ENCODE results near the gene POU3F1.

The POU3F1 gene

DNA sequence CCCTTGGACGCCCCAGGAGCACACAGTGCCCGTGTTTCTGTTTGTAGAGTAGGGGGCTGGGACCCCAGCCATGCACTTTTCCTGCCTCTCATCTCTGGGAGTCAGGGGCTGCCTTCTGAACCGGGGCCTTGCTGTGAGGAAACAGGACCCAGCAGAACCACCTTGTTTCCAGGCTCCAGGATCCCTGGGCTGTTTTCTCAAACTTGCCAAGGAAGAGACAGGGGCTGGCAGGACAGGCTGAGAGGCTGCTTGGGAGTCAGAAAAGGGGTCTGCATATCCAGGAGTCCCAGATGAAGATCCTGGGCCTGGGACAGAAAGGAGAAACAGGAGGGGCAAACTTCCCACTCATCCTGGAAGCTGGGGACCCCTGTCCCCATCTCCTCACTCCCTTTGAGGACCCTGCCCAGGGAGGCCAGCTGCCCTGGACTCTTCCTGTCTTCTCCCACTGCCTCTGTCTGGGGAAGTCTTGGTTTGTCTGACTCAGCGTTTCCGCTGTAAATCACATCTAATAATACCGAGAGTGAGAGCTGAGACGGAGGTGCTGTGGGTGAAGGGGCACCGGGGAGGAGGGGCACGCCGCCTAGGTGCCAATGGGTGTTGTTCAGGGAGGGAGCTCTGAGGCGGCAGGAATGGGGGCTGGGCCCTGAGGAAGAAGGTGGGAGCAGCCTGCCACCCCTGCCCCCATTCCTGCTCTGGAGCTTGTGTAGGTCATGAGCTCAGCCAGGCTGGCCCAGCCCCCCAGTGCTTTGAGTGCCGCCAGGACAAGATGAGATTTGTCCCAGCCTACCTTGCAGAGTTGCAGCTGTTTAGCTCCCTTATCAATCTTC lies 16.7 kb downstream of the POU3F1 start:
- in situ Hi-C loops (cut with MboI; ENCODE audit: low sequenced_read_pairs), result loop anchor here (25.0 kb wide), 1 partner anchor 557 kb away; no protein-coding TSS in a partner anchor

GRCh38 chr1:38029081-38029681 lies 17.4 kb downstream of the POU3F1 start:
- in situ Hi-C loops (cut with MboI; ENCODE audit: low sequenced_read_pairs), result loop anchor here (25.0 kb wide), 1 partner anchor 558 kb away; no protein-coding TSS in a partner anchor

DNA sequence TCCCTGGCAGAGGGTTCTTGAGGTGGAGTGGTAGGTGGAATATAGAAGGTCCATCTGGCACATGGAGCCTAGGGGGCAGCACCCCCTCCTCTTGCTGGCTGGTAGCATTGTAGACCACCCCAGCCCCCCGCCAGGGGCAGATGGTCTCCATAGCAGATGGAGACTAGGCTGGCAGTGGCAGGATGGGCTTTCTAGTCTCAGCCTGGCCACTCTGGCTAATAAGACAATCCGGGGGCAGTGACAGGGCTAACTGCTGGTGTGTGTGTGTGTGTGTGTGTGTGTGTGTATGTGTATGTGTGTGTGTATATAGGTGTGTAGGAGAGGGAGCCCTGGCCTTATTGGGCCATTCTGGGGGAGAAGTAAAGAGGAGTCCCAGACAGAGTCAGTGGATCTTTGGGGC lies 17.9 kb downstream of the POU3F1 start:
- in situ Hi-C loops (cut with MboI; ENCODE audit: low sequenced_read_pairs), result loop anchor here (25.0 kb wide), 1 partner anchor 559 kb away; no protein-coding TSS in a partner anchor

GRCh38 chr1:38028105-38028591 lies 18.4 kb downstream of the POU3F1 start:
- in situ Hi-C loops (cut with MboI; ENCODE audit: low sequenced_read_pairs), result loop anchor here (25.0 kb wide), 1 partner anchor 559 kb away; no protein-coding TSS in a partner anchor

DNA sequence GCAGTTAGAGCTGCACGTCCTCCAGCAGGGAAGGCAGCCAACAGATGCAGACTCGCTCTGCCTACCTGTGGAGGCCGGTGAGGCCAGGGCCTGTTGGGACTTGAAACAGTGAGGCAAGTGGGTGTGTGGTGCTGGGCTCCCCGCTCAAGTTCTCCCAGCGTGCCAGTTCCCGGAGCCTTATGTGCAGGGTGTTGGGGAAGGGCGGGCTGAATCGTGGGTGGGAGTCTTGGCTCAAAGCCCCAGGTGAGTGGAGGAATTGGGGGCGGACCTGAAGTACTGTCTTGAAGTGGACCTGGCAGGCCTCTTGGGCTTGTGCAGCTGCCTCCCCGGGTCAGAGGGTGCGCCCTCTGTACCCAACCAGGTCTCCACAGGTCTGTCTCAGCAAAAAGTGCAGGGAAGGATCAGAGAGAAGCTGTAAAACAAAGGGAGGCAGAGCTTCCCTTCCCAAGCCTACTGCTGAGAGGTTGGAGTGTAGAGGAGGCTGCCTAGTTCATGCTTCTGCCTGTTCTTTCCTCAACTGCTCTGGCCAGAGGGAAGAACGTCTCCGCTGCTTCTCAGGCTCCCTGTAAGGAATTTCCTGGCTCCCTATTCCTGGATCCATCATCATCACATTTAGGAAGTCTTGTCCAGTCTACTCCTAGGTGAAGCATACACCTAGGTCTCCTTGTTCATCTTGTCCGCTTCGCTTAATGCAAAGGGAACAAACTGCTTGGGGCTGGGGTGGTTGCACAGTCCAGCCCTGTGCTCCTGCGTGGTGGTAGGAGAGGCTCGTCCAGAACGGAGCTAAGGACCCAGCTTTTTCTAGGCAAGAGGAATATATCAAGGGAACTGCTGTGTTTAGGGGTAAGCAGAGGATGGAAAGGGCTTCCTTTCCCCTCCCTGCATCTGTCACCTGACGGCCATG lies 19.1 kb downstream of the POU3F1 start:
- in situ Hi-C loops (cut with MboI; ENCODE audit: low sequenced_read_pairs), result loop anchor here (25.0 kb wide), 1 partner anchor 560 kb away; no protein-coding TSS in a partner anchor

DNA sequence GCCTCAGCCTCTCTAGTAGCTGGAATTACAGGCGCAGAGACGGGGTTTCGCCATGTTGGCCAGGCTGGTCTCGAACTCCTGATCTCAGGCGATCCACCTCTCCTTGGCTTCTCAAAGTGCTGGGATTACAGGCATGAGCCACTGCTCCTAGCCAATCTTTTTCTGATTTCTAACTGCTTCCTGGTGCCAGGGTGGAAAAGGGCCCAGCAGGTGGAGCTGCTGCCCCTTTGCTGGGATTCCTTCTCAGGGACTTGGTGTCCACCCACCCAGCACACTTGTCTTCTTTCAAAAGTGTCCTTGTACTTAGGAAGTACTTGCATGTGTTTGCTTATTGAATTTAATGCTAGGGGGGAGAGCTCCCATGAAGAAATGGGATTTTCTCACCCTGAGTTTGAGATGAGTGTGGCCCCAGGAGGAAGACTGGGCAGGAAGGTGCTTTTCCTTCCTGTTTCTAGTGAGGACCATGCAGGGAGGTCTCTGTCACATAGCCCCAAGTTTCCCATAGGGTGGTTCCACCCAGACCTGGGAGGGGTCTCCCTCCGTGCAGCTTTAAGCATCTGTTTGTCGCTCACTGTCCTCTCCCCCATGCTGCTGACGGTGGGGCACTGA lies 19.9 kb downstream of the POU3F1 start:
- in situ Hi-C loops (cut with MboI; ENCODE audit: low sequenced_read_pairs), result loop anchor here (25.0 kb wide), 1 partner anchor 561 kb away; no protein-coding TSS in a partner anchor

DNA sequence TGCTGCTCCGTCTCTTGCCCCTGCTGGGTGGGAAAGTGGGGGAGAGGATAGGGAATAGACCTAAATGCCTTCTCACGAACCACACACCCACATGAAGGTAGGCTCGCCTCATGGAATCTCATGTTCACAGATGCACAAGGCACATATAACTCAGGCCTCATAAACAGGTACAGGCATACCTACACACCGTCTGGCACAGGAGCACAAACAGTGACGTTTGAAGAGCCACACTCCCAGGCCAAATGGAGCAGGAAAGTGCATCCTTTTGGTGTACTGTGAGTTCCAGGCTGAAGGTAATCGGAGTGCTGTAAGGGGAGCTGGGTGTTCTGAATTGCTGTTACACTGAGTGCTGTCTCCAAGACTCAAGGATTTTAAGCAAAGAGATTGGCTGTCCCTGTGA lies 20.9 kb downstream of the POU3F1 start:
- in situ Hi-C loops (cut with MboI; ENCODE audit: low sequenced_read_pairs), result loop anchor here (25.0 kb wide), 1 partner anchor 562 kb away; no protein-coding TSS in a partner anchor

DNA sequence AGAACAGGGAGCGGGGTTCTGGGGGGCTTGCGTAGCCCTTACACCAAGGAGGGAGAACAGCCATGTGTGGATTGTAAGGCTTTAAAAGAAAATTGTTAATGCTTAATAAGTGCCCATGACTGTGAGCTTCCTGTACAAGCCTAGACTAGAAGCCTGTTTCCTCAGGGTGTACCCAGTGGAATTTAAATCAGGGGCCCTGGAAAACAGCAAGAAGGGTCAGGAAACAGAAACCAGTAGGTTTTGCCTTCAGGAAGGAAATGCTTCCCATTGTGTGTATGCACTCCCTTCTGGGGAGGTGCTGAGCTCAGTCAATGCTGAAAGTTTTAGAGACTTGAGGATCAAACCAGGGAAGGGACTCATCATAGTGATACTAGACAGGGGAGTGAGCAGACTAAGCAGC lies 21.4 kb downstream of the POU3F1 start:
- in situ Hi-C loops (cut with MboI; ENCODE audit: low sequenced_read_pairs), result loop anchor here (25.0 kb wide), 1 partner anchor 562 kb away; no protein-coding TSS in a partner anchor

DNA sequence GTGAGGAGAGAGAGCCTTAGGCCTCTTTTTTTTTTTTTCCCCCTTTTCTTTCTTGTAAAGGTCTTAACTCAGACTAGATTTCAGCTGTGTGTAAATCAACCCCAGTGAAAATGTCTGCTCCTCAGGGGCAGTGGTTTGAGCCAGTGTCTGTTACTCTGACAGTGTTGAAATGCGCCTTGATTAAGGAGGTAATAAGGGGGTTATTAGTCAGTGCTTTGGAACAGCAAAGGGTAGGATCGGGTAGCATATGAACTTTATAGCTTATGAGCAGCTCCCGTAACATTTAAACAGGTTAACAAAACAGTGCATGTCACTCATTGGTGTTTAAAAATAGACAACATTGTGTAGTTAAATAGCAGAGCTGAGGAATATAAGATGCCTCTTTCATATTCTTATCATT lies 23.8 kb downstream of the POU3F1 start:
- in situ Hi-C loops (cut with MboI; ENCODE audit: low sequenced_read_pairs), result loop anchor here (25.0 kb wide), 1 partner anchor 814 kb away; no protein-coding TSS in a partner anchor

- in situ Hi-C loops (cut with MboI; ENCODE audit: low sequenced_read_pairs), result loop anchor here (25.0 kb wide), 1 partner anchor 815 kb away; no protein-coding TSS in a partner anchor
Observed at GRCh38 chr1:38021969-38022368, 24.6 kb downstream of the POU3F1 start.

DNA sequence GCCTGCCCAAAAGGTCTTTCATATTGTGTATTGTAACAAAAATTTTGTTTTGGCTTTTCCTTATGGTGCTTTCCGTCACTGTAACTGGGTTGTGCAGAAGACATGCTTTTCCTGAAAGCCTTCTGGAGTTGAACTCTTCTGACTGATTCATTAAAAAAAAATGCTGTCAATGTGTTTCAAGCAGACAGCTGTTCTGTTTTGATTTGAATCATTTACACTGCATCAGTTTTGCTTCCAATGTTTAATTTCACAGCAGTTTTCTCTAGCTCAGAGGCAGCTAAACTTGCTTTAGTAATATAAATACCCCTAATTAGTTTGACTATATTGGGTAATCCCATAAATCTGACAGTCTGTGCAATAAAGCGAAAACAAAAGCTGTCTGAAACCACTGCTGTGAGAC lies 26.2 kb downstream of the POU3F1 start:
- in situ Hi-C loops (cut with MboI; ENCODE audit: low sequenced_read_pairs), result loop anchor here (25.0 kb wide), 1 partner anchor 817 kb away; no protein-coding TSS in a partner anchor

DNA sequence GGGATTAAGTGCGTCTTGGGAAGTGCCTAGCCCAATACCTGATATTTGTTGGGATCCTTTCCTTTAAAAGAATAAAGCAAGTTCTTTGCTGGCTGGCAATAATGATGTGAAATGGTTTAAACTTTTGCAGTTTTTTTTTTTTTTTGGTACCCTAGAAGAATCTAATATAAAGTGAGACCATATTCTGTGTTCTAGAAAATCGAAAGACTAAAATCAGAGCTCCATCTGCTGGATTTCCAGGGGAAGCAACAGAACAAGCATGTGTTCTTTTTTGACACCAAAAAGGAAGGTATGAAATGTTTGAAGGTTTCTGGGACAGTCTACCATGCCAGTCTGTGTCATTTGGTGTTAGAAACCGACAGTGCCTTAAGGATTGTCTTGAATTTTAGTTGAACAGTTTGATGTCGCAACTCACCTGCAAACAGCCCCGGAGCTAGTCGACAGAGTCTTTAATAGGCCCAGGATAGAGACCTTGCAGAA lies 27.7 kb downstream of the POU3F1 start:
- in situ Hi-C loops (cut with MboI; ENCODE audit: low sequenced_read_pairs), result loop anchor here (25.0 kb wide), 1 partner anchor 818 kb away; no protein-coding TSS in a partner anchor

GRCh38 chr1:38015978-38016725 lies 30.4 kb downstream of the POU3F1 start:
- in situ Hi-C loops (cut with MboI; ENCODE audit: low sequenced_read_pairs), result loop anchor here (25.0 kb wide), 1 partner anchor 821 kb away; no protein-coding TSS in a partner anchor

DNA sequence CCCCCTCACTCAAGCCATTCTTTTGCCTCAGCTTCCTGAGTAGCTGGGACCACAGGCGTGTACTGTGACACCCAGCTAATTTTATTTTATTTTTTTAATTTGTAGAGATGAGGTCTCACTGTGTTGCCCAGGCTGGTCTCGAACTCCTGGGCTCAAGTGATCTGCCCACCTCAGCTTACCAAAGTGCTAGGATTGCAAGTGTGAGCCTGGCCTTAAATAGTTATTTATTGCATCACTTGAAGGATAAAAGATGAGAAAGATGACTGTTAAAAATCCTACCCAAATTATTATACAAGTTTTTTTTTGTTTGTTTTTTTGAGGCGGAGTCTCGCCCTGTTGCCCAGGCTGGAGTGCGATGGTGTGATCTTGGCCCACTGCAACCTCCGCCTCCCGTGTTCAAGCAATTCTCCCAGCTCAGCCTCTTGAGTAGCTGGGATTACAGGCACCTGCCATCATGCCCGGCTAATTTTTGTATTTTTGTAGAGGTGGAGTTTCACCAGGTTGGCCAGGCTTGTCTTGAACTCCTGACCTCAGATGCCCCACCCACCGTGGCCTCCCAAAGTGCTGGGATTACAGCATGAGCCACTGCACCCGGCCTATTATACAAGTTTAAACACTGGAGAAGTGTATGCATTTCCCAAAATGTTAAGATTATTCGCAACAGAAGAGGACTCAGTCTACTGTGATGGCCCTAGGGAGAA lies 31.7 kb downstream of the POU3F1 start:
- in situ Hi-C loops (cut with MboI; ENCODE audit: low sequenced_read_pairs), result loop anchor here (25.0 kb wide), 1 partner anchor 822 kb away; no protein-coding TSS in a partner anchor

DNA sequence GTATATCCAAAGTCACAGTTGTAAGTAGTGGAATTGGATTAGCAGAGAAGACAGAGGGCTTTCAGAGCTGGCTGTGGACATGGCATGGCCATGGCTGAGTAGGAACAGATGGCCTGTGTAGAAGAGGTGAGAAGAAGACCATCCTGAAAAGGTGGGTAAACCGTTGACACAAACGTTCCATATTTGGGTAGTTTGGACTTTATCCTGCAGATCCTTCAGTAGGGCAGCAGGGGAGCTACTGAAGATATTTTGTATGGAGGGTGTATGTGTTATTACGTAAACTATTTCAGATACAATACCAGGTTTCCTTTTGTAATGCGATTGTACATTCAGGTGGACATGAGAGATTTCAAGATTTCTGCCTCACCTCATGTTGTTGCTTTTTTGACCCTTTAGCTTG lies 32.4 kb downstream of the POU3F1 start:
- in situ Hi-C loops (cut with MboI; ENCODE audit: low sequenced_read_pairs), result loop anchor here (25.0 kb wide), 1 partner anchor 823 kb away; no protein-coding TSS in a partner anchor

DNA sequence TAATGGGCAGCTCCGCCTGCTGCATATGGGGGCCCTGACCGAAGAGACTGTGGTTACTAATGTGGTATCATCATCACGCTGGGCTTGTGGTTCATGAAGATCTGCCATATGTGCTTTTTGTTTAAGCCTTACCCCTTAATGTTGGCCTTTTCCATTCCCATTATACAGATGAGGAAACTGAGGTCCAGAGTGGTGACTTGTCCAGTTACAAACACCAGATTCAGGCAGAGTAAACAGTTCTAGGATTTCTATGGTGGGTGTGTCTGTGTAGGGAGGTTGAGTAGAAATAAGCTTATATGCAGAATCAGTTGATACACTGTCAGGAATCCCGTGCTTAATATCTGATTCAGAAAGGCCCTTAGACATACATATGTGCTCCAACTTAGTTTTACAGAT lies 33.4 kb downstream of the POU3F1 start:
- in situ Hi-C loops (cut with MboI; ENCODE audit: low sequenced_read_pairs), result loop anchor here (25.0 kb wide), 1 partner anchor 824 kb away; no protein-coding TSS in a partner anchor

DNA sequence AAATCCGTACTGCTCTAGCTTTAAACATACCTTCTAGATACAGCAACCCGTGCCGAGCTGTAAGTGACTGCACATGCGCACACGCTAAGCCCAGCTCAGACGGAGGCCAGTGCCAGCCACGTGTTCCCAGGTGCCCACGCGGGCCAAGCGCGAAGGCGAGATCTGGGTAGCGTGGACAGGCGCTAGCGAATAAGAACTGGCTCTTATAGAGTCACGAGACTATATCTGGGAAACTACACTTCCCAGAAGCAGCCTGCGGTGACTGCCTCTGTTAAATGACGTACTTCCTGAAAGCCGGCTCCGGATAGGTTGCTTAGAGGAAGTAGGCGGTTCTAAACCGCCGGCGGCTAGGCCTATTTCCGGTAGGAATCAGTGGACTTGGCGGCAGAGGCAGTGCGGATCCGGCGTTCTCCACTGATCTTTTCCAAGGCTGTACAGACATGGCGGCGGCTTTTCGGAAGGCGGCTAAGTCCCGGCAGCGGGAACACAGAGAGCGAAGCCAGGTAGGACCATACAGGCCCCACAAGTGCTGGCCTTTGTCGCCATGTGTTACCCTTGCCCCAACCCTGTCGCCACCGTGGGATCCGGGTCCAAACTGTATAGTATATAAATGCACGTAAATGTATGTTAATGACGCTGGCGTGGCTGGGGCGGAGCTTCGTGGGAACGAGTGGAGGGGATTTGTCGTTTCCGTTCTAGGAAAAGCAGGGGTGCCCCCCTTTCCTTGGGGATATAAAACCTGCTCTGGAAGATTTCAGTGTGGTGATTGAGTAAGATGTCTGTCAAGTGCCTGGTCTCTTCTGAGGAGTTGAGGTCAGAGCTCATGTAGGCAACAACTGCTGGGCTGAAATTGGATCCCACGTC lies 34.0 kb downstream of the POU3F1 start, which contains the start of gene UTP11:
TSS of gene UTP11 (plus strand) at position 372 of the 864 bp plus-strand sequence. CDS start at position 441, 69 bp downstream.
- in situ Hi-C loops (cut with MboI; ENCODE audit: low sequenced_read_pairs), result loop anchor here (25.0 kb wide), 1 partner anchor 825 kb away; no protein-coding TSS in a partner anchor
